ENCODE measurements around the gene SPSB4. TPM values are rescaled to one million over a fixed set of nuclear protein-coding genes. Genes with fewer than 3 reads are reported as not detected.

SPSB4 gene
- total RNA-seq, 6 experiments from 2014 or later: 0.62 to 1.0 (median 0.98) TPM; not detected in 3

DNA sequence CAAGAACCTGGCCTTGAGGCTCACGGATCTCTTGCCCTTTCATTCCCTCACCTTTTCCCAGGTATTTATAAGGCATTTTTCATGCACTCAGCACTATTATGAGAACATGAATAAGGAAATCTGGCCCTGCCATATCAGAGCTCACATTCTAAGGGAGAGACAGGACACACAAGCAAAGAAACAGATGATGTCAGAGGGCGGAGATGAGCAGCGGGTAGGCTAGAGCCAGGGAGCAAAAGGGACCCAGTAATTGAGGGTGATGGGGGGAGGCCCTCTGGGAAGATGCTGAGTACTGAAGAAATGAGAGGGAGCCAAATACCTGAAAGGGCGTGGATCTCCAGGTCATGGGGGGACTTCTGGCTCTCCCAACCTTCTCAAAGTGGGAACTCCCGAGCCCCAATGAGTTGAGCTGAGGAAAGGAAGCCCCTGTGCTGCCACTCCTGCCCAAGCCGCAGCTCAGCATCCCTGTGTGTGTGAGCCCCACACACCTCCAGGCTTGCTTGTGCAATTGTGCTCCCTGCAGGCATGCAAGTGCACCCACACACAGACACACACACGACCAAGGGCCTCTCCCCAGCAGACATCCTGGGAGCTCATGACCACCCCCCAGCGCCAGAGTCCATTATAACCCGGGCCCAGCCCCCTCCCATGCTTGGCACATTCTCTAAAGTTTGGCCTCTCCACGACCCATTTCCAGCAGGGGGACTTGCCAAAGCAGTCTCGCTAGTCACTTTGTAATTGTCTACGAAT, 99.1 kb downstream of the SPSB4 start:
- TF ChIP-seq POLR2A (IDR thresholded peaks at IDR 0.05): no peak
- TF ChIP-seq, protein P1, sequence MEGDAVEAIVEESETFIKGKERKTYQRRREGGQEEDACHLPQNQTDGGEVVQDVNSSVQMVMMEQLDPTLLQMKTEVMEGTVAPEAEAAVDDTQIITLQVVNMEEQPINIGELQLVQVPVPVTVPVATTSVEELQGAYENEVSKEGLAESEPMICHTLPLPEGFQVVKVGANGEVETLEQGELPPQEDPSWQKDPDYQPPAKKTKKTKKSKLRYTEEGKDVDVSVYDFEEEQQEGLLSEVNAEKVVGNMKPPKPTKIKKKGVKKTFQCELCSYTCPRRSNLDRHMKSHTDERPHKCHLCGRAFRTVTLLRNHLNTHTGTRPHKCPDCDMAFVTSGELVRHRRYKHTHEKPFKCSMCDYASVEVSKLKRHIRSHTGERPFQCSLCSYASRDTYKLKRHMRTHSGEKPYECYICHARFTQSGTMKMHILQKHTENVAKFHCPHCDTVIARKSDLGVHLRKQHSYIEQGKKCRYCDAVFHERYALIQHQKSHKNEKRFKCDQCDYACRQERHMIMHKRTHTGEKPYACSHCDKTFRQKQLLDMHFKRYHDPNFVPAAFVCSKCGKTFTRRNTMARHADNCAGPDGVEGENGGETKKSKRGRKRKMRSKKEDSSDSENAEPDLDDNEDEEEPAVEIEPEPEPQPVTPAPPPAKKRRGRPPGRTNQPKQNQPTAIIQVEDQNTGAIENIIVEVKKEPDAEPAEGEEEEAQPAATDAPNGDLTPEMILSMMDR (IDR thresholded peaks at IDR 0.05): no peak

DNA sequence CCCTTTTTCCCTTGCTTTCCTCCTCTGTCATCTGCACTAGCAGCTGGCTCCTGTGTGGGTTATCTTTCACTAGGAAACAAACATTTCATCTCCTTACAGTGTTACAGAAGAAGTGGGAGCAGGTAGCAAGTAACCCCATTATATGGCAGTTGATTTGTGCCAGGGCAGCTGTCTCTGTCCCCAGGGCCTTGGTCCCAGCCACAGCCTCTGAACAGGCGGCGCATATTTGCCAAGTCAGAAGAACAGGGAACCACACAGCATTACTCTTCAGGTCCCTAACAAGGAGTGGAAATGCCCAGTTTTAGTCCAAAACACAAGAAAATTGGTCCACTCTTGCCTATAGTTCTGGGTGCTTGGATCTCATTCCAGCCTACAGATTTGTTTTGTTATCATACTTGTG, 99.8 kb downstream of the SPSB4 start:
- WGBS (ENCODE audit: insufficient coverage, low coverage, low lambda C conversion rate, missing lambda C conversion rate): 92% methylated on average over 2 of the region's 2 CpGs
- intact Hi-C loops (cut with DNase I): no loop called here

More for the DNA sequence above, 99.1 kb downstream of the SPSB4 start:
- intact Hi-C loops (cut with DNase I): no loop called here
- WGBS (ENCODE audit: insufficient coverage, low coverage, low lambda C conversion rate, missing lambda C conversion rate): 64% methylated on average over 3 of the region's 12 CpGs
- no peaks in the 10 kb centered on the region for H3K36me3 ChIP-seq
- no peak overlapping the region for H3K4me3 ChIP-seq
- H3K27me3 ChIP-seq: no peaks in the 10 kb centered on the region
- ATAC-seq (no peak), DNase-seq (no peak)
- H3K9me3 ChIP-seq: no peaks in the 10 kb centered on the region
- no peak overlapping the region for H3K27ac ChIP-seq
- no peaks in the 10 kb centered on the region for H3K4me1 ChIP-seq

DNA sequence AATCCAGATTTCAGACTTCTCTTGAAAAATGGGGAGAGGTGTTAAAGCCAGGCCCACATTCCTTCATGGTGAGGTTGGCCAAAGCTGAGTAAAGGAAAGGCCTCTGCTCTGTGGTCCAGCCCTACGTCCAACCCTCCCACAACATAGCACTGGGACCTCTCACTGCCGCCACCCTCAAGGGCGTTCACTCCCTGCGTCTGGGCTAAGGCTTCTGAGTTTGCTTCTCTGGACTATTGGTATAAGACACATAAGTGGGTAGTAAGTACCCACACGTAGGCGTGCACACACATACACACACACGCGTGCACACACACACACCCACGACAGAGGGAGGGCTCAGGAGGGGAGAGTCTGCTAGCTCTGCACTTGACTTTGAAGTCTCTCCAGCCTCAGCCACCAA, 100.3 kb downstream of the SPSB4 start:
- Histone ChIP-seq H3K27me3 (no peaks in the 10 kb centered on the region), H3K27ac (no peak overlapping the region), H3K4me3 (no peak overlapping the region), H3K9me3 (no peaks in the 10 kb centered on the region), H3K36me3 (no peaks in the 10 kb centered on the region), H3K4me1 (no peaks in the 10 kb centered on the region)
- intact Hi-C loops (cut with DNase I): no loop called here
- TF ChIP-seq, protein P1 (IDR thresholded peaks at IDR 0.05): no peak
- TF ChIP-seq POLR2A (IDR thresholded peaks at IDR 0.05): no peak
- DNase-seq (no peak), ATAC-seq (no peak)
- no CpG with 5 or more reads among the region's 9 CpGs for WGBS (ENCODE audit: insufficient coverage, low coverage, low lambda C conversion rate, missing lambda C conversion rate)

More for the DNA sequence above, 99.8 kb downstream of the SPSB4 start:
- ATAC-seq: no peak
- Histone ChIP-seq H3K36me3 (no peaks in the 10 kb centered on the region), H3K27ac (no peak overlapping the region), H3K27me3 (no peaks in the 10 kb centered on the region), H3K4me3 (no peak overlapping the region), H3K9me3 (no peaks in the 10 kb centered on the region), H3K4me1 (no peaks in the 10 kb centered on the region)
- DNase-seq: no peak
- TF ChIP-seq, protein P1 (IDR thresholded peaks at IDR 0.05): no peak
- no peak for TF ChIP-seq POLR2A (IDR thresholded peaks at IDR 0.05)

DNA sequence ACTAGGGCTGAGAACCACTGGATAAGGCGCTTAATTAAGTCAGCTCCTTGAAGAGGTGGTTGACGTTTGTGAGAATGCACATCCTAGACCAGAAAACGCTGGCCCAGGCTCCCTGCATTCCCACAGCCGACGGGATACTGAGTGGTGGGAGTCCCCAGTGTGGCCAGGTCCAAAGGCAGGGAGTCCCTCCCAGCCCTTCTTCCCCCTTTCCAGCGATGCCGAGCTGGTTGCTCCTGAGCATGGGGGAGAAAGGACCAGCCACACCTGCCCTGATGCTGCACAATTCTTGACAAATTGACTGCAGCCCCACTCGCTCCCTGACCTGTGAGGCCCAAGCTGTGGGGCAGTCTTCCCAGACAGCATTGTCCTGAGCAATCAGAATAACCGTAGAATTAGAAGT, 101.0 kb downstream of the SPSB4 start:
- Histone ChIP-seq H3K27me3 (no peaks in the 10 kb centered on the region), H3K27ac (no peak overlapping the region), H3K9me3 (no peaks in the 10 kb centered on the region), H3K36me3 (no peaks in the 10 kb centered on the region), H3K4me3 (no peak overlapping the region), H3K4me1 (no peaks in the 10 kb centered on the region)
- TF ChIP-seq POLR2A (IDR thresholded peaks at IDR 0.05): no peak
- TF ChIP-seq, protein P1 (IDR thresholded peaks at IDR 0.05): no peak
- no peak for ATAC-seq
- DNase-seq: no peak
- WGBS (ENCODE audit: insufficient coverage, low coverage, low lambda C conversion rate, missing lambda C conversion rate): 0% methylated on average over 1 of the region's 9 CpGs
- intact Hi-C loops (cut with DNase I): no loop called here
